ENCODE data around the gene PC.
A peak's percentile ranks its signal among the peaks of the same experiment; 100 is the strongest.

The PC gene

DNA sequence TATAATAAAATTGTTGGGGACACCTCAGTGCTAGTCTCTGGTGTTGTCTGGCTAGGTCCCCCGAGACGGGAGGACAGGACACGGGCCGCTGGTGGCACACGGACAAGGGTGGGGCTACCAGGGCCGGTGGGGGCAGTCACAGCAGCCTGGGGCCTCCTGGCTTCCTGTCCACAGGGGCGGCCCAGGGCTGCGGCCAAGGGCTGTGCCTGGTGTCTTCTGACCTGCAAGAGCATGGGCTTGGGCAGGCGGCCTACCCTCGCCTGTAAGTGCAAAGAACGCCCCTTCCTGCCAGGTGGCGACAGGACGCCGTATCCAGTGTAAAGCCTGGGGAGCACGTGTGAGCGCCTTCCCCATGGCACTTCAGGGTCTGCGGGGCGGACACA, 97.7 kb downstream of the PC start:
- no peak for DNase-seq
- Histone ChIP-seq H3K9me3 (no peaks in the 10 kb centered on the region), H3K36me3 (peaks cover 0 to 57% (median 0%) of the 10 kb centered on the region in 3 donors), H3K27ac (no peak overlapping the region), H3K27me3 (no peaks in the 10 kb centered on the region), H3K4me1 (peaks cover 3 to 10% (median 4%) of the 10 kb centered on the region in 4 donors), H3K4me3 (no peak overlapping the region)
- TF ChIP-seq CTCF (IDR thresholded peaks at IDR 0.05), result no peak
- intact Hi-C loops (cut with DNase I; ENCODE audit: low total_unique reads), result no loop called here

DNA sequence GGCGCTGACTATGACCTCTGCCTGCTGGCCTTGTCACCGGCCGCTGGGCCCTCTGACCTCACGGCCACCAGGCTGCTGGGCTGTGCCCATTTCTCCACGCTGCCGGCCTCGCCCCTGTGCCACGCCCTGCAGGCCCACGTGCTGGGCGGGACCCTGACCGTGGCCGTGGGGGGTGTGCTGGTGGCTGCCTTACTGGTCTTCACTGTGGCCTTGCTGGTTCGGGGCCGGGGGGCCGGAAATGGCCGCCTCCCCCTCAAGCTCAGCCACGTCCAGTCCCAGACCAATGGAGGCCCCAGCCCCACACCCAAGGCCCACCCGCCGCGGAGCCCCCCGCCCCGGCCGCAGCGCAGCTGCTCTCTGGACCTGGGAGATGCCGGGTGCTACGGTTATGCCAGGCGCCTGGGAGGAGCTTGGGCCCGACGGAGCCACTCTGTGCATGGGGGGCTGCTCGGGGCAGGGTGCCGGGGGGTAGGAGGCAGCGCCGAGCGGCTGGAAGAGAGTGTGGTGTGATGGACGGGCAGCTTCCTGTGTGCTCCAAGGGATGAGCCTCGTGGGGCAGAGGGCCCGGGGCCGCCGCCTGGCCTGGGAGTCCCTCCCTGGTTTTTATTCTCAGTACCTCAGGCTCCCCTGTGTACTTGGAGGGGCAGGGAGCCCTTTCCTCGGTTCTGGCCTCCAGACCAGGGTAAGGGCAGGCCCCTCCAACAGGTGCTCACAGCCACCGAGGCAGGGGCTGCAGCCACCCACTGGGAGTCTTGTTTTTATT, 98.3 kb downstream of the PC start:
- peaks cover 4 to 14% (median 6%) of the 10 kb centered on the region in 4 donors for H3K4me1 ChIP-seq
- DNase-seq, result no peak
- no peaks in the 10 kb centered on the region for H3K27me3 ChIP-seq
- H3K4me3 ChIP-seq, result no peak overlapping the region
- no peaks in the 10 kb centered on the region for H3K9me3 ChIP-seq
- H3K27ac ChIP-seq, result no peak overlapping the region
- peaks cover 0 to 51% (median 0%) of the 10 kb centered on the region in 3 donors for H3K36me3 ChIP-seq
- TF ChIP-seq CTCF (IDR thresholded peaks at IDR 0.05), result no peak
- intact Hi-C loops (cut with DNase I; ENCODE audit: low total_unique reads), result loop anchor here (10.0 kb wide), 1 partner anchor 95 kb away; the partner anchor contains the start of gene PC

- DNase-seq, result no peak
- no peak overlapping the region for H3K4me3 ChIP-seq
- peaks cover 0 to 51% (median 0%) of the 10 kb centered on the region in 3 donors for H3K36me3 ChIP-seq
- intact Hi-C loops (cut with DNase I; ENCODE audit: low total_unique reads), result loop anchor here (10.0 kb wide), 1 partner anchor 96 kb away; the partner anchor contains the start of gene PC
- H3K9me3 ChIP-seq, result no peaks in the 10 kb centered on the region
- no peak overlapping the region for H3K27ac ChIP-seq
- no peak for TF ChIP-seq CTCF (IDR thresholded peaks at IDR 0.05)
- H3K4me1 ChIP-seq, result peaks cover 4 to 14% (median 6%) of the 10 kb centered on the region in 4 donors
- no peaks in the 10 kb centered on the region for H3K27me3 ChIP-seq
Measured at GRCh38 chr11:66858939-66859685, 99.1 kb downstream of the PC start.

- peaks cover 0 to 51% (median 0%) of the 10 kb centered on the region in 3 donors for H3K36me3 ChIP-seq
- no peak overlapping the region for H3K4me3 ChIP-seq
- no peak for TF ChIP-seq CTCF (IDR thresholded peaks at IDR 0.05)
- no peak overlapping the region for H3K27ac ChIP-seq
- H3K27me3 ChIP-seq, result no peaks in the 10 kb centered on the region
- intact Hi-C loops (cut with DNase I; ENCODE audit: low total_unique reads), result loop anchor here (10.0 kb wide), 1 partner anchor 96 kb away; the partner anchor contains the start of gene PC
- no peaks in the 10 kb centered on the region for H3K9me3 ChIP-seq
- DNase-seq, result no peak
- peaks cover 4 to 14% (median 6%) of the 10 kb centered on the region in 4 donors for H3K4me1 ChIP-seq
Measured at GRCh38 chr11:66858186-66858938, 99.8 kb downstream of the PC start.

GRCh38 chr11:66857927-66858185, 100.3 kb downstream of the PC start:
- no peak for DNase-seq
- Histone ChIP-seq H3K9me3 (no peaks in the 10 kb centered on the region), H3K36me3 (peaks cover 0 to 52% (median 0%) of the 10 kb centered on the region in 3 donors), H3K27me3 (no peaks in the 10 kb centered on the region), H3K4me3 (no peak overlapping the region), H3K27ac (peak overlapping the region; percentile 86 to 99), H3K4me1 (peaks cover 4 to 14% (median 6%) of the 10 kb centered on the region in 4 donors)
- intact Hi-C loops (cut with DNase I; ENCODE audit: low total_unique reads), result loop anchor here (10.0 kb wide), 1 partner anchor 97 kb away; the partner anchor contains the start of gene PC
- no peak for TF ChIP-seq CTCF (IDR thresholded peaks at IDR 0.05)

Measured in tibial artery (tissue), 4 donors.